Loucy (cell line): Measurements from ENCODE around the gene ZSCAN21.

ENCODE experiments used
- H2AFZ ChIP-seq: fragments of 200-600 bp; sonication (generic); 2 replicates; pipeline ENCODE4 v1.6.0; 2016; ENCODE audit warnings: antibody characterized with exemption, mild to moderate bottlenecking, low read length, moderate library complexity
- H3F3A ChIP-seq: fragments of 200-600 bp; 2 replicates; pipeline ENCODE4 v1.6.0; 2016; ENCODE audit warnings: antibody characterized with exemption, low read depth, mild to moderate bottlenecking
- H3K27me3 ChIP-seq: fragments of 200-600 bp; sonication (generic); 2 replicates; pipeline ENCODE4 v1.6.1; 2014; ENCODE audit warnings: low read length, mild to moderate bottlenecking; ENCODE audit not compliant: insufficient read depth, poor library complexity, severe bottlenecking
- H3K36me3 ChIP-seq: fragments of 200-600 bp; sonication (generic); 2 replicates; pipeline ENCODE4 v1.6.1; 2016; ENCODE audit warnings: low read length; ENCODE audit not compliant: insufficient read depth
- H3K4me1 ChIP-seq: fragments of 200-600 bp; sonication (generic); 2 replicates; pipeline ENCODE4 v1.5.1; 2014; ENCODE audit warnings: low read length, mild to moderate bottlenecking; ENCODE audit not compliant: insufficient read depth, poor library complexity, severe bottlenecking
- H3K4me2 ChIP-seq: fragments of 200-600 bp; sonication (generic); 2 replicates; pipeline ENCODE4 v1.6.0; 2014; ENCODE audit warnings: antibody characterized with exemption, low read length, low read depth, mild to moderate bottlenecking; ENCODE audit not compliant: poor library complexity, severe bottlenecking
- H3K4me3 ChIP-seq: fragments of 200-600 bp; sonication (generic); 2 replicates; pipeline ENCODE4 v1.5.1; 2014; ENCODE audit warnings: low read length, mild to moderate bottlenecking, mixed read lengths; ENCODE audit not compliant: poor library complexity, severe bottlenecking
- H3K79me2 ChIP-seq: fragments of 200-600 bp; sonication (generic); 2 replicates; pipeline ENCODE4 v1.6.1; 2014; ENCODE audit warnings: low read length; ENCODE audit not compliant: insufficient read depth
- H3K9ac ChIP-seq: fragments of 200-600 bp; sonication (generic); 2 replicates; pipeline ENCODE4 v1.6.0; 2014; ENCODE audit warnings: mild to moderate bottlenecking, low read depth, low read length, moderate library complexity; ENCODE audit not compliant: poor library complexity, severe bottlenecking
- H3K9me2 ChIP-seq: fragments of 200-600 bp; sonication (generic); replicated peaks from 2 replicates; pipeline ENCODE4 v1.6.1; 2016; ENCODE audit warnings: low read depth, low read length, mixed read lengths
- H3K9me3 ChIP-seq: fragments of 200-600 bp; sonication (generic); 2 replicates; pipeline ENCODE4 v1.6.1; 2014; ENCODE audit warnings: mild to moderate bottlenecking, antibody characterized with exemption, low read length, low read depth; ENCODE audit not compliant: insufficient read depth
- H4K20me1 ChIP-seq: fragments of 200-600 bp; sonication (generic); 2 replicates; pipeline ENCODE4 v1.6.0; 2014; ENCODE audit warnings: antibody characterized with exemption, low read length, mild to moderate bottlenecking; ENCODE audit not compliant: insufficient read depth, poor library complexity, severe bottlenecking
- CTCF ChIP-seq: fragments of 200-600 bp; sonication (generic); conservative IDR thresholded peaks from 2 replicates; pipeline ENCODE4 v1.5.1; 2014; ENCODE audit warnings: mild to moderate bottlenecking, antibody characterized with exemption, low read length
- EZH2phosphoT487 ChIP-seq: fragments of 200-600 bp; IDR thresholded peaks from 2 replicates; pipeline ENCODE4 v1.6.1; 2018; ENCODE audit warnings: antibody characterized with exemption, mild to moderate bottlenecking, moderate library complexity, borderline replicate concordance

The ZSCAN21 gene

GRCh38 chr7:100111156-100111555 lies 61.6 kb downstream of the ZSCAN21 start:
- H3K4me3 ChIP-seq: no peak overlapping the region
- no peaks in the 10 kb centered on the region for H3K9me2 ChIP-seq
- H3K4me1 ChIP-seq: no peaks in the 10 kb centered on the region
- no peak overlapping the region for H3K4me2 ChIP-seq
- no peaks in the 10 kb centered on the region for H4K20me1 ChIP-seq
- H3K79me2 ChIP-seq: no peaks in the 10 kb centered on the region
- H2AFZ ChIP-seq: no peak overlapping the region
- H3K36me3 ChIP-seq: peaks cover 19% of the 10 kb centered on the region; the same call in 1 of the 2 replicates
- no peaks in the 10 kb centered on the region for H3F3A ChIP-seq
- H3K9ac ChIP-seq: no peak overlapping the region
- no peaks in the 10 kb centered on the region for H3K9me3 ChIP-seq
- no peaks in the 10 kb centered on the region for H3K27me3 ChIP-seq
- TF ChIP-seq CTCF (no peak), EZH2phosphoT487 (no peak)

- H3K36me3 ChIP-seq: peaks cover 15% of the 10 kb centered on the region; the same call in 1 of the 2 replicates
- H3K4me2 ChIP-seq: no peak overlapping the region
- H3K4me1 ChIP-seq: no peaks in the 10 kb centered on the region
- no peak for TF ChIP-seq CTCF
- no peak for TF ChIP-seq EZH2phosphoT487
- H3K9me3 ChIP-seq: no peaks in the 10 kb centered on the region
- no peak overlapping the region for H2AFZ ChIP-seq
- no peak overlapping the region for H3K9ac ChIP-seq
- no peaks in the 10 kb centered on the region for H3F3A ChIP-seq
- no peaks in the 10 kb centered on the region for H3K9me2 ChIP-seq
- no peaks in the 10 kb centered on the region for H3K79me2 ChIP-seq
- no peaks in the 10 kb centered on the region for H4K20me1 ChIP-seq
- H3K27me3 ChIP-seq: no peaks in the 10 kb centered on the region
- H3K4me3 ChIP-seq: no peak overlapping the region
These were observed 62.3 kb downstream of the ZSCAN21 start for GRCh38 chr7:100111914-100112313.
